Right atrium auricular region (tissue), 2 donors: ENCODE results near the gene PTPRN2. TPM values are rescaled to one million over a fixed set of nuclear protein-coding genes. Genes with fewer than 3 reads are reported as not detected.

Experiments
- DNase-seq: peaks from one replicate; pipeline ENCODE4 v3.0.0-alpha.2; 2019; ENCODE audit warnings: low spot score
- H3K27ac ChIP-seq, 2 donors: fragments of 200-600 bp; sonication (generic); 1 replicate in 1 of 2; 2 replicates in 1 of 2; pipeline ENCODE4 v1.5.1; 2016 to 2019
- H3K27me3 ChIP-seq, 2 donors: fragments of 200-600 bp; sonication (generic); one replicate each; pipeline versions ENCODE4 v1.5.1 to v1.6.0; 2017 to 2019
- H3K36me3 ChIP-seq: fragments of 200-600 bp; sonication (generic); one replicate; pipeline ENCODE4 v1.5.1; 2016
- H3K4me1 ChIP-seq, 2 donors: fragments of 200-600 bp; sonication (generic); one replicate each; pipeline versions ENCODE4 v1.5.1 to v1.6.0; 2017 to 2019
- H3K4me3 ChIP-seq, 2 donors: fragments of 200-600 bp; sonication (generic); 1 replicate in 1 of 2; 2 replicates in 1 of 2; pipeline ENCODE4 v1.5.1; 2017 to 2019; ENCODE audit warnings: mild to moderate bottlenecking in 1 of 2, moderate library complexity in 1 of 2
- H3K9me3 ChIP-seq, 2 donors: fragments of 200-600 bp; sonication (generic); one replicate each; pipeline ENCODE4 v1.5.1; 2019
- CTCF ChIP-seq, 2 donors: fragments of 200-600 bp; sonication (generic); IDR thresholded peaks; one replicate each; pipeline ENCODE4 v1.5.1; 2019; ENCODE audit warnings: antibody characterized with exemption in 2 of 2
- total RNA-seq, 2 donors: library from RNA; depleted of rRNA; stranded (reverse); fragments of >200 nt; gene quantifications; one replicate each; pipeline ENCODE4 v1.1.0, GENCODE V29; 2016

PTPRN2 gene
- total RNA-seq, 2 donors from 2014 or later, result 2.6 to 2.7 TPM

- Histone ChIP-seq H3K4me3 (no peak overlapping the region), H3K27ac (no peak overlapping the region), H3K36me3 (no peaks in the 10 kb centered on the region), H3K9me3 (no peaks in the 10 kb centered on the region), H3K27me3 (no peaks in the 10 kb centered on the region), H3K4me1 (peaks cover 0 to under 1% of the 10 kb centered on the region in 2 donors)
- no peak for TF ChIP-seq CTCF (IDR thresholded peaks at IDR 0.05)
- DNase-seq, result no peak
Observed at GRCh38 chr7:157846271-157846670, 741.4 kb downstream of the PTPRN2 start.

- no peak for TF ChIP-seq CTCF (IDR thresholded peaks at IDR 0.05)
- Histone ChIP-seq H3K9me3 (no peaks in the 10 kb centered on the region), H3K27me3 (no peaks in the 10 kb centered on the region), H3K27ac (no peak overlapping the region), H3K36me3 (no peaks in the 10 kb centered on the region), H3K4me1 (no peaks in the 10 kb centered on the region), H3K4me3 (no peak overlapping the region)
- DNase-seq, result no peak
Observed at GRCh38 chr7:157845203-157845835, 742.3 kb downstream of the PTPRN2 start.

DNA sequence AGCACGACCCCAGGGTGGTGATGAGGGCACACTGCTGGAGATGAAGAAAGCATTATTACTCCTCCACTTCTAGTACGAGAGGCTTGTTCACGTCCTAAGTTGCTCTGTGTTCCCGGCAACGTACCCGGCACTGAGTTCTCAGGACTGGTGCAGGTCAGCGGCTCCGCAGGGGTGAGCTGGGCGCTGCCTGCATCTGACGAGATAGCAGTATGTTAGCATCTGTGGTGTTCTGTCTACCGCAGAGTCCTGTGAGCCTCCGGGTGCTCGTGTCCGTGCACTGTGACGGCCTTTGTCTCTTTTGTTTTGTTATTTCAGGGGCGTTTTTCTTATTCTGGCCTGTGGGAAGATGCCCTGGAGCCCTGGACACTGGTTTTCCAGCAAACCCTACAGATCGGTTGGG lies 743.0 kb downstream of the PTPRN2 start:
- DNase-seq, result no peak

GRCh38 chr7:157844141-157844540 lies 743.5 kb downstream of the PTPRN2 start:
- no peaks in the 10 kb centered on the region for H3K4me1 ChIP-seq
- no peaks in the 10 kb centered on the region for H3K9me3 ChIP-seq
- no peak overlapping the region for H3K27ac ChIP-seq
- H3K36me3 ChIP-seq, result no peaks in the 10 kb centered on the region
- DNase-seq, result no peak
- H3K27me3 ChIP-seq, result no peaks in the 10 kb centered on the region
- H3K4me3 ChIP-seq, result no peak overlapping the region
- no peak for TF ChIP-seq CTCF (IDR thresholded peaks at IDR 0.05)

More for the DNA sequence above, 743.0 kb downstream of the PTPRN2 start:
- Histone ChIP-seq H3K4me1 (no peaks in the 10 kb centered on the region), H3K9me3 (no peaks in the 10 kb centered on the region), H3K4me3 (no peak overlapping the region), H3K27ac (no peak overlapping the region), H3K36me3 (no peaks in the 10 kb centered on the region), H3K27me3 (no peaks in the 10 kb centered on the region)
- TF ChIP-seq CTCF (IDR thresholded peaks at IDR 0.05), result no peak

GRCh38 chr7:157843336-157844140 lies 744.1 kb downstream of the PTPRN2 start:
- Histone ChIP-seq H3K4me3 (no peak overlapping the region), H3K4me1 (no peaks in the 10 kb centered on the region), H3K9me3 (no peaks in the 10 kb centered on the region), H3K27ac (no peak overlapping the region), H3K36me3 (no peaks in the 10 kb centered on the region), H3K27me3 (no peaks in the 10 kb centered on the region)
- TF ChIP-seq CTCF (IDR thresholded peaks at IDR 0.05), result no peak
- DNase-seq, result no peak
